RWPE1 (cell line): Measurements from ENCODE around the gene BDH1.
"Not testable (repeated sequence)": the region's sequence is repeated elsewhere in the genome, so short reads cannot be mapped to it uniquely, and the experiment has no call there.

Source experiments
- CTCF ChIA-PET: fragments of 350-600 bp; sonication (Branson Sonifier 250); formaldehyde crosslinking; extraction: SDS; loops from one replicate; lab custom pipeline; 2021; lab: Yijun Ruan, JAX
- POLR2A ChIA-PET: fragments of 400-600 bp; formaldehyde crosslinking; extraction: SDS; loops from one replicate; lab custom pipeline; 2020; ENCODE audit warnings: antibody characterized with exemption; ENCODE audit not compliant: low non-redundant PET; lab: Yijun Ruan, JAX
- DNase-seq: peaks from one replicate; pipeline ENCODE4 v3.0.0; 2012; ENCODE audit warnings: low spot score
- H3K27ac ChIP-seq: fragments of 450-650 bp; 2 replicates; pipeline ENCODE4 v1.5.1; 2017
- CTCF ChIP-seq: fragments of 450-650 bp; conservative IDR thresholded peaks from 2 replicates; pipeline ENCODE4 v1.5.1; 2017; ENCODE audit warnings: low read depth, mild to moderate bottlenecking

BDH1 gene

GRCh38 chr3:197567904-197568681, 12.3 kb upstream of the BDH1 start:
- TF ChIP-seq CTCF: no peak
- H3K27ac ChIP-seq: no peak overlapping the region
- POLR2A ChIA-PET: interaction anchor here (0.5 kb wide), 1 partner anchor 14 kb away, joined by 3 read pairs; no protein-coding TSS in a partner anchor
- CTCF ChIA-PET: interaction anchor here (1.5 kb wide), 1 partner anchor 31 kb away, joined by 6 read pairs; no protein-coding TSS in a partner anchor
- DNase-seq: no peak

GRCh38 chr3:197566155-197566554, 10.4 kb upstream of the BDH1 start:
- DNase-seq, CTCF ChIA-PET, POLR2A ChIA-PET, H3K27ac ChIP-seq: not testable (repeated sequence)

DNA sequence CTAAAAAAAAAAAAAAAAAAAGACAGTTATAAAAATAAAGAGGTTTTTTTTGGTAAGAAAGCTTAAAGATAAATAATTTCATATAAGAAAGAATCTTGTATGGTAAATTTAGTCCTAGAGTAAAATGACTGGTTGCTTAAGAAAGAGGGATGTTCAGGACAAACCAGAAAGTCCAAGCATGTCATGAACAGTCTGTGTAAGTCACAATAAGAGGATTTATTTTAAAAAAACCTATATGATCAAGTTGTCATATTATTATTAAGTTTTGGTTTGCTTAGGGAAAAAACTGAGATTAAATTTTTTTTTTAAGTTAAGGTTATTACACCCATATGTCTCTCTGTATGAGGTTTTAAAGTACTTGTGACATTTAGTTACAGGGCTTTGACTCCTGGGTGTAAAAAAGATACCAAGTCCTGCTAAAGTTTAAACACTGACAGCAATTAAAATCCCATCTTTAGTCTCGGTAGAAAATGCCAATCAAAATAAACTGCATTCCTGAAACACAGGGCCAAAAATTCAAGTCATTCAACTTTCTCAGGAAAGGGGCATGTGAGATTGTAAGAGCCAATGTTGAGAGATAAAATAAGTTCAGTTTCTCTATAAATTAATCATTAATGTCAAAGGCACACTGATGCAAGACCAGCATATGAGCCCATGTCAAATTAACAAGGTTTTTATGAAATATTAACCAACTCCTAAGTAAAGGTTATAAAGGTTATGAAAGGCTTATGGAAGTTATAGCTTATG, 8.5 kb upstream of the BDH1 start:
- POLR2A ChIA-PET: no interaction called here
- no peak for TF ChIP-seq CTCF
- CTCF ChIA-PET: interaction anchor here (0.5 kb wide), 1 partner anchor 585 kb away, joined by 3 read pairs; no protein-coding TSS in a partner anchor
- H3K27ac ChIP-seq: no peak overlapping the region
- DNase-seq: no peak

- H3K27ac ChIP-seq: no peak overlapping the region
- TF ChIP-seq CTCF: no peak
- POLR2A ChIA-PET: no interaction called here
- DNase-seq: no peak
- CTCF ChIA-PET: interaction anchor here (0.6 to 1.8 kb wide), 2 partner anchors 37 to 366 kb away, joined by 7 to 11 read pairs; no protein-coding TSS in a partner anchor
Observed at GRCh38 chr3:197562398-197563251, 6.9 kb upstream of the BDH1 start.

DNA sequence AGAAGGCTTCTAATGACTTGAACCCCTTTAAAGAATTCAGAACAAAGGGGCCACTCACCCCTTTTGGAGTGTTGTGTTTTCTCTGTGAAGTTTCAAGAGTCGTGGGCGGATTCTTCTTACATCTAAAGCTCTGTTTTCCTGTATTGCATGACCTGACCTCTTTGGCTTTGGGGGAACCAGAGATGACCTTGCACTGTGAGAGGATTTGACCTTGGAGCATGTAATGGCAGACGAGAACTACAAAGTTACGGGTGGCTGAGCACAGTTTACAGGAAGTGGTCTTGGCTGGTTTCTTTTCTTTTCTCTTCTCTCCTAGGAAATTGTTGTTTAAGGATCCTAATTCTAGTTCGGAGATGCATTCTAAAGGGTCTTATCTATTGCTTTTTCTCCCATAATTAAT, 6.2 kb upstream of the BDH1 start:
- DNase-seq: no peak
- ChIA-PET POLR2A (no interaction called here), CTCF (interaction anchor here (0.6 to 1.8 kb wide), 3 partner anchors 38 to 592 kb away, joined by 4 to 11 read pairs (median 7); no protein-coding TSS in a partner anchor)
- H3K27ac ChIP-seq: no peak overlapping the region
- TF ChIP-seq CTCF: no peak

GRCh38 chr3:197559651-197560050, 3.9 kb upstream of the BDH1 start:
- no peak for TF ChIP-seq CTCF
- CTCF ChIA-PET: interaction anchor here (0.7 kb wide), 1 partner anchor 185 kb away, joined by 3 read pairs; no protein-coding TSS in a partner anchor
- POLR2A ChIA-PET: no interaction called here

More at GRCh38 chr3:197559651-197560050, 3.9 kb upstream of the BDH1 start:
- H3K27ac ChIP-seq: no peak overlapping the region
- no peak for DNase-seq
